Measurements from ENCODE around the gene PLCXD1.

DNA sequence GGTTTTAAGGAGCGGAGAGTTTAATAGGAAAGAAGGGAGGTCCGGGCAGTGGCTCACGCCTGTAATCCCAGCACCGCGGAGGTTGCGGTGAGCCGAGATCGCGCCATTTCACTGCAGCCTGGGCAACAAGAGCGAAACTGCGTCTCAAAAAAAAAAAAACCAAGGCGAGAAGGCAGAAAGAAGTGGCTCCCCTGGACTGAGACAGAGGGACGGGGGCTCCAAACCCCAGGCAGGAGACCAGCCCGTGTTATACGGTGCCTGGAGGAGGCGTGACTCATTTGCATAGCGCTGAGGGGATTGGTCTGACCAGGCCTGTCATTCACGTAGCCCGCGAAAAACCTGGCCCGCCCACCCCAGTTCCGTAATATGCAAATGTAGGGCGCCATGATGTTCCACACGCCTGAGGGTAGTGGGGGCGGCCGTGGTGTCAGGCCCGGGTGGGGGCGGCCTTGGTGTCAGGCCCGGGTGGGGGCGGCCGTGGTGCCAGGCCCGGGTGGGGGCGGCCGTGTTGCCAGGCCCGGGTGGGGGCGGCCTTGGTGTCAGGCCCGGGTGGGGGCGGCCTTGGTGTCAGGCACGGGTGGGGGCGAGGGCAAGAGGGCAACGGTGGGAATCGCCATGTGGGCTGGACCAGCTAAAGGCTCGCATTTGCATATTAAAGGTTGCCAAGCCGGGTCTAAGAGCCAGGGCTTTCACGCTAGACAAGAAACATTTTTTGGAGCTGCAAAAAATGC is 2.1 kb downstream of the PLCXD1 start:
- TF ChIP-seq, protein P1, sequence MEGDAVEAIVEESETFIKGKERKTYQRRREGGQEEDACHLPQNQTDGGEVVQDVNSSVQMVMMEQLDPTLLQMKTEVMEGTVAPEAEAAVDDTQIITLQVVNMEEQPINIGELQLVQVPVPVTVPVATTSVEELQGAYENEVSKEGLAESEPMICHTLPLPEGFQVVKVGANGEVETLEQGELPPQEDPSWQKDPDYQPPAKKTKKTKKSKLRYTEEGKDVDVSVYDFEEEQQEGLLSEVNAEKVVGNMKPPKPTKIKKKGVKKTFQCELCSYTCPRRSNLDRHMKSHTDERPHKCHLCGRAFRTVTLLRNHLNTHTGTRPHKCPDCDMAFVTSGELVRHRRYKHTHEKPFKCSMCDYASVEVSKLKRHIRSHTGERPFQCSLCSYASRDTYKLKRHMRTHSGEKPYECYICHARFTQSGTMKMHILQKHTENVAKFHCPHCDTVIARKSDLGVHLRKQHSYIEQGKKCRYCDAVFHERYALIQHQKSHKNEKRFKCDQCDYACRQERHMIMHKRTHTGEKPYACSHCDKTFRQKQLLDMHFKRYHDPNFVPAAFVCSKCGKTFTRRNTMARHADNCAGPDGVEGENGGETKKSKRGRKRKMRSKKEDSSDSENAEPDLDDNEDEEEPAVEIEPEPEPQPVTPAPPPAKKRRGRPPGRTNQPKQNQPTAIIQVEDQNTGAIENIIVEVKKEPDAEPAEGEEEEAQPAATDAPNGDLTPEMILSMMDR (IDR thresholded peaks at IDR 0.05; ENCODE audit: borderline replicate concordance, extremely low read depth, low read length, poor library complexity, severe bottlenecking) = no peak
- TF ChIP-seq EZH2 (IDR thresholded peaks at IDR 0.05; ENCODE audit: borderline replicate concordance, low read depth, low read length, severe bottlenecking) = no peak

Measured in DND-41 (cell line).